SK-N-SH treated with all-trans-retinoic acid at 6 μM for 48 hours (cell line): ENCODE data around the gene ZNF385C.

Source experiments
- PPARA ChIP-seq: fragments of 250-450 bp; sonication (Bioruptor Pico); IDR thresholded peaks from 2 replicates; pipeline ENCODE4 v1.5.0; 2020; ENCODE audit warnings: mild to moderate bottlenecking, borderline replicate concordance
- RARB ChIP-seq: fragments of 250-450 bp; sonication (Bioruptor Pico); IDR thresholded peaks from 2 replicates; pipeline ENCODE4 v1.8.0; 2021; ENCODE audit warnings: mild to moderate bottlenecking, moderate library complexity
- TF ChIP-seq, protein P1 (sequence below): fragments of 250-450 bp; sonication (Bioruptor Pico); IDR thresholded peaks from 2 replicates; pipeline ENCODE4 v1.5.1; 2021; ENCODE audit warnings: mild to moderate bottlenecking, moderate library complexity
- TF ChIP-seq, protein P2 (sequence below): fragments of 250-450 bp; sonication (Bioruptor Pico); IDR thresholded peaks from 2 replicates; pipeline ENCODE4 v1.8.0; 2020; ENCODE audit warnings: mild to moderate bottlenecking, moderate library complexity, borderline replicate concordance

DNA sequence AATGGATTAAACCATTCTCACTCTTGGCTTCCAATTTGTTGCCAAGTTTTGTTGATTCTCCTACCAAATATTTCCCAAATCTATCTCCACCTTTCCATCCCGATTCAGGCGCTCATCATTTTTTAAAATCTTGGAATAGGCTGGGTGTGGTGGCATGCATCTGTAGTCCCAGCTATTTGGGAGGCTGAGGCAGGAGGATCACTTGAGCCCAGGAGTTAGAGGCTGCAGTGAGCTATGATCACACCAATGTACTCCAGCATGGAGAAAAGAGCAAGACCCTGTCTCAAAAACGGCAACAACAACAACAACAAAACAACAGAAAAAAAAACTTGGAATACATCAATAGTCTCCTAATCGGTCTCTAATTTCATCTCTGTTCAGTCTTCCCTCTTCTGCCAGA lies 79.3 kb downstream of the ZNF385C start:
- TF ChIP-seq PPARA (CRISPR knock-in tag) (no peak), RARB (CRISPR knock-in tag) (no peak)
- TF ChIP-seq, protein P1, sequence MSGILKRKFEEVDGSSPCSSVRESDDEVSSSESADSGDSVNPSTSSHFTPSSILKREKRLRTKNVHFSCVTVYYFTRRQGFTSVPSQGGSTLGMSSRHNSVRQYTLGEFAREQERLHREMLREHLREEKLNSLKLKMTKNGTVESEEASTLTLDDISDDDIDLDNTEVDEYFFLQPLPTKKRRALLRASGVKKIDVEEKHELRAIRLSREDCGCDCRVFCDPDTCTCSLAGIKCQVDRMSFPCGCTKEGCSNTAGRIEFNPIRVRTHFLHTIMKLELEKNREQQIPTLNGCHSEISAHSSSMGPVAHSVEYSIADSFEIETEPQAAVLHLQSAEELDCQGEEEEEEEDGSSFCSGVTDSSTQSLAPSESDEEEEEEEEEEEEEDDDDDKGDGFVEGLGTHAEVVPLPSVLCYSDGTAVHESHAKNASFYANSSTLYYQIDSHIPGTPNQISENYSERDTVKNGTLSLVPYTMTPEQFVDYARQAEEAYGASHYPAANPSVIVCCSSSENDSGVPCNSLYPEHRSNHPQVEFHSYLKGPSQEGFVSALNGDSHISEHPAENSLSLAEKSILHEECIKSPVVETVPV (CRISPR knock-in tag): no peak
- TF ChIP-seq, protein P2, sequence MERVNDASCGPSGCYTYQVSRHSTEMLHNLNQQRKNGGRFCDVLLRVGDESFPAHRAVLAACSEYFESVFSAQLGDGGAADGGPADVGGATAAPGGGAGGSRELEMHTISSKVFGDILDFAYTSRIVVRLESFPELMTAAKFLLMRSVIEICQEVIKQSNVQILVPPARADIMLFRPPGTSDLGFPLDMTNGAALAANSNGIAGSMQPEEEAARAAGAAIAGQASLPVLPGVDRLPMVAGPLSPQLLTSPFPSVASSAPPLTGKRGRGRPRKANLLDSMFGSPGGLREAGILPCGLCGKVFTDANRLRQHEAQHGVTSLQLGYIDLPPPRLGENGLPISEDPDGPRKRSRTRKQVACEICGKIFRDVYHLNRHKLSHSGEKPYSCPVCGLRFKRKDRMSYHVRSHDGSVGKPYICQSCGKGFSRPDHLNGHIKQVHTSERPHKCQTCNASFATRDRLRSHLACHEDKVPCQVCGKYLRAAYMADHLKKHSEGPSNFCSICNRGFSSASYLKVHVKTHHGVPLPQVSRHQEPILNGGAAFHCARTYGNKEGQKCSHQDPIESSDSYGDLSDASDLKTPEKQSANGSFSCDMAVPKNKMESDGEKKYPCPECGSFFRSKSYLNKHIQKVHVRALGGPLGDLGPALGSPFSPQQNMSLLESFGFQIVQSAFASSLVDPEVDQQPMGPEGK (CRISPR knock-in tag): no peak
